Loucy (cell line): ENCODE measurements around the gene CAPN10.

Source experiments
- CTCF ChIP-seq: fragments of 200-600 bp; sonication (generic); conservative IDR thresholded peaks from 2 replicates; pipeline ENCODE4 v1.5.1; 2014; ENCODE audit warnings: mild to moderate bottlenecking, antibody characterized with exemption, low read length
- EZH2phosphoT487 ChIP-seq: fragments of 200-600 bp; IDR thresholded peaks from 2 replicates; pipeline ENCODE4 v1.6.1; 2018; ENCODE audit warnings: antibody characterized with exemption, mild to moderate bottlenecking, moderate library complexity, borderline replicate concordance

GRCh38 chr2:240603081-240603835, 16.7 kb downstream of the CAPN10 start:
- TF ChIP-seq CTCF = no peak
- TF ChIP-seq EZH2phosphoT487 = no peak
